ENCODE results near the gene KCNK1. TPM values are rescaled to one million over a fixed set of nuclear protein-coding genes. Genes with fewer than 3 reads are reported as not detected.

The KCNK1 gene
- polyA plus RNA-seq, 3 donors: 2.7 to 5.5 (median 3.6) TPM

DNA sequence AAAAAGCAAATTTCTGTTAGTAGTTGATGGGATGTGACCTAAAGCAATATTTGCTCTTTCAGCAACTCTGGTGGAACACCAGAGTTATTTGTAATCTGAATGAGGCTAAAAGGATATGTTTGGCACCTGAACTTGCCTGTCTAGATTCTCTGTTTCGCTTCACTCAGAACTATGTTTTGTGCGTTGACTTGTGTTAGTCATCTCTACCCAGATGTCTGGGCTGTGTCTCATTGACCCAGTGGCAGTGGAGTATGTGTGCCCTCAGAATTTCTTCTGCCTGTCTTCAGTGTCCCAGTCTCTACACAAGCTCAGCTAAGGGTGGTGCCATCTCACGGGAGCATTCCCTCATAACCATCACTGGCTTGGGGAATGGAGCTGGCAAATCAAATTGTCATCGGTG is 13.9 kb downstream of the KCNK1 start:
- WGBS, 3 donors: 93 to 100% (median 94%) methylated on average over 4 of the region's 4 CpGs
- no peak overlapping the region for H3K27ac ChIP-seq (ENCODE audit: low read depth, low read length)

DNA sequence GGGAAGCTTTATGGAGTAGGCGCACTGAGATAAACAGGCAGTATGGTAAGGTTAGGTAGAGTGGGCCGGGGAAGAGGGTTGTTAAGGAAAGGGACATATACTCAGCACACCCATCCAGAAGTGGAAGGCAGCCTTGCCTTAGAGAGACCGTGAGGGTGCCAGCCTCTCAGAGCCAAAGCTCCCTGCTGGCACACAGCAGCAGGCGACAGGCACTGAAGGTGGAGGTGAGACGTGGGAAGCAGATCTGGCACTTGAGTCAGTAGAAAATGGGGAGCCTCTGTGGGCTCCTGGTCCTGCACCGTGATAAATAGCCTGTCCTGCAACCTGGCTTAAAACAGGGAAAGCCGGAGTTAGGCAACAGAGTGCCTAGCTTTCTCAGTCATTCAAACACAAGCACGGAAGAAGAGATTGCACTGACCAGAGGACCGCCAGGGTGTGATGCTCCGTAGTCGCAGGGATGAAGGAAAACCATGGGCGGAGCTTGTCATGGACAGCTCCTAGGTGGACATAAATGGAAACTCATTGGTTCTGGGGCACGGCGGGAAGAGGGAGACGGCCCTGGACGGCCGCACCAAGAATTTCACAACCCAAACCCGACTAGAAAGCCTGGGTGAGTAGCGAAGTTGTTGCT is 15.5 kb downstream of the KCNK1 start:
- H3K27ac ChIP-seq (ENCODE audit: low read depth, low read length): no peak overlapping the region
- WGBS, 3 donors: 89 to 95% (median 93%) methylated on average over 19 of the region's 19 CpGs

- WGBS, 3 donors: 60 to 80% (median 75%) methylated on average over 6 of the region's 6 CpGs
- H3K27ac ChIP-seq (ENCODE audit: low read depth, low read length): no peak overlapping the region
These were observed 18.0 kb downstream of the KCNK1 start for GRCh38 chr1:233631810-233632405.

GRCh38 chr1:233632436-233632835 is 18.5 kb downstream of the KCNK1 start:
- H3K27ac ChIP-seq (ENCODE audit: low read depth, low read length): no peak overlapping the region
- 76 to 95% (median 81%) methylated on average over 3 of the region's 3 CpGs for WGBS, 3 donors

DNA sequence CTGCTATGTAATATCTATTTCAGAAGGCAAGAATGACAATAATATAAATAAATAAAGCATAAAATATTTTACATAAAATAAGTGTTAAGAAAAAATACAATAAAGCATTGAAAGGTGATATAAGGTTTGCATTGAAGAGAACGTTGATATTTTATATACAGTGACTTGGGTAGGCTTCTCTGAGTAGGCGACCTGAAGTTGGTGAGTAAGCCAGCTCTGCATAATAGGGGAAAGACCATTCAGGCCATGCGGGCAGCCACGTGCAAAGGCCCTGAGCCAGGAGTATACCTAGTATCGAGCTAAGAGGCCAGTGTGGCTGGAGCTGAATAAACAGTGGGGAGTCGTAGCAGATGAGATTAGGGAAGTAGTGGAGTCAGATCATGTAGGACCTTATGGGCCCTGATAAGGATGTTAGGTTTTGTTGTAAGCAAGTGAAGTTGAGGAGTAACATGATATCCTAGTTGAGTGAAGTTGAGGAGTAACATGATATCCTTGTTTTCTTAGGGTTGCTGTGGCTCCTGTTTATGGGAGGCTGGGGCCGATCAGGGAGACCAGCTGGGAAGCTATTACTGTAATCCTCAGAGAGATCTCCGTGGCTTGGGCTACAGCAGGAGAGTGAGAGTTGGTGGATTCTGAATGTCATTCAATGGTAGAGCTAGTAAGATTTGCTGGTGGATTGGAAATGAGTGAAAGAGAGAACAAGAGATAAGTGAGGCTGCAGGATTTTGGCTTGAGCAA is 22.0 kb downstream of the KCNK1 start:
- H3K27ac ChIP-seq (ENCODE audit: low read depth, low read length): no peak overlapping the region
- 60 to 66% (median 62%) methylated on average over 8 of the region's 8 CpGs for WGBS, 3 donors

DNA sequence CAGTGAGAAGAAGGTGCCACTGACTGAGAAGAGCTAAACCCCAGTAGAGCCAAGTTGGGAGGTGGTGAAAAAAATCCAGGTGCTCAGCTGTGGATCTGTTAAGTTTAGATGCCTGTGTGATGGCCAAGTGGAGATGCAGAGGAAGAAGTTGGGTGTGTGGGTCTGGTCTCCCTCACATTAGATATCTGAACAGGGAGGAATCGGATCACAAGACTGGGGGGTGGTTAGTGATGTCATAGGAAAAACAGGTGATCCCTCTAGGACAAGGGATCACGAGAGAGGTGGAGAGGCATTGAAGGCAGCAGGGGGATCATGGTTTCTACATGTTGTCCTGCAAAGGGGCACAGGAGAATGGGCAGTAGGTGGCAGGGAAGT is 22.6 kb downstream of the KCNK1 start:
- WGBS, 3 donors: 77 to 97% (median 80%) methylated on average over 2 of the region's 2 CpGs
- no peak overlapping the region for H3K27ac ChIP-seq (ENCODE audit: low read depth, low read length)

- 81 to 91% (median 81%) methylated on average over 7 of the region's 7 CpGs for whole genome bisulfite sequencing, 3 donors
- no peak overlapping the region for H3K27ac ChIP-seq (ENCODE audit: low read depth, low read length)
These were observed 24.6 kb downstream of the KCNK1 start for GRCh38 chr1:233638513-233638912.

GRCh38 chr1:233639611-233640010 is 25.7 kb downstream of the KCNK1 start:
- H3K27ac ChIP-seq (ENCODE audit: low read depth, low read length): no peak overlapping the region
- 47 to 83% (median 51%) methylated on average over 5 of the region's 5 CpGs for WGBS, 3 donors

GRCh38 chr1:233640179-233640578 is 26.3 kb downstream of the KCNK1 start:
- H3K27ac ChIP-seq (ENCODE audit: low read depth, low read length): no peak overlapping the region
- WGBS, 3 donors: 77 to 90% (median 88%) methylated on average over 3 of the region's 3 CpGs

- 88 to 95% (median 89%) methylated on average over 6 of the region's 6 CpGs for WGBS, 3 donors
- H3K27ac ChIP-seq (ENCODE audit: low read depth, low read length): no peak overlapping the region
These were observed 27.1 kb downstream of the KCNK1 start for GRCh38 chr1:233641029-233641428.

GRCh38 chr1:233647073-233647472 is 33.2 kb downstream of the KCNK1 start:
- no peak overlapping the region for H3K27ac ChIP-seq (ENCODE audit: low read depth, low read length)
- 47 to 56% (median 53%) methylated on average over 4 of the region's 4 CpGs for WGBS, 3 donors

DNA sequence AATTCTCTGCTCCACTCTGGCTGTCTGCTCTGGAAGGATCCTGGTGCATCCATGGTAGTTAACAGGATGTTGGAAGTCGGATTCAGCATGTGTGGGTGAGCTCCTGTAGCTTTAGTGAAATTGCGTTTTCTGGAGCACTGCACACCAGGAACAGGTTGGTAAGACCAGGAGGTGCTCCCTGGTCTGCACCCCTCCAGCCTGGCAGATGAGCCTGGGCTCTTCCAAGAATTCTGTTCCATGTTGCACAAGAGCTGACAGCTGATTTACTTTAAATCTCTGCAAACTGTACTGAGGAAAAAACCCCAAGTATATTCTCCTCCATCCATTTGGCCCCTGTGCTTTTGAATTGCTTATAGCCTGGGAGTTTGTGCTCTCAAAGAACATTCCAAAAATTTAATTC is 33.7 kb downstream of the KCNK1 start:
- WGBS, 3 donors: 69 to 80% (median 77%) methylated on average over 2 of the region's 2 CpGs

GRCh38 chr1:233651061-233651460 is 37.2 kb downstream of the KCNK1 start:
- H3K27ac ChIP-seq (ENCODE audit: low read depth, low read length): no peak overlapping the region
- 80 to 89% (median 84%) methylated on average over 5 of the region's 5 CpGs for WGBS, 3 donors

More for the DNA sequence above, 33.7 kb downstream of the KCNK1 start:
- no peak overlapping the region for H3K27ac ChIP-seq (ENCODE audit: low read depth, low read length)

DNA sequence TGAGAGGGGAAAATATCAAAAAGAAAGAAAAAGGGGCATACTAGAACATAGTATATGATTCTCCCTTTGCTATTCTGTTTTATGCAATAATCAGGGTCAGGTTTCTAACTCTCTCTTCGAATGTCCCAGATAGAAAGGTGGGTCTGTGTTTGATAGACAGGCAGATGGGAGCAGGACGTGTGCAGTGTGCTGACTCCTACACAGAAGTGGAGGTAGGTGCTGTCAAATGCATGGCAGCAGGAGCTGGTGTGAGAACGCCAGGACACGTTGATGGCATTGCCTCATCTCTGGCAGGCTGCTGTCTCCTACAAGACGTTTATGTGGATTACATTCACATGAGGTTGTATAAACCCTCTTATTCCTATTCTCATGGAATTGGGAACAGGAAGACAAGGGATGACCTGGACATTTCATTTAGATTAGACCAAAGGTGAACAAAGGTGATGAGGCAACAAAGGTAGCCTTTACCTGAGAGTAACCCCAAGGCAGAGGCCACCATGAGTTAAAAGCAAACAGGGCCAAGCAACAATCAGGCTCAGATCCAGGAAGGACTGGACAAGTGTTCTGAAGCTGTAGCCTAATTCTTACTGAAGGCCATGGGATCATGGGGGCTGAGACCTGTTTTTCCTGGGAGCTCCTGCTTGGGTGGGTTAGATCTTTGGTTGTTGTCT is 37.8 kb downstream of the KCNK1 start:
- 61 to 81% (median 70%) methylated on average over 5 of the region's 5 CpGs for WGBS, 3 donors
- no peak overlapping the region for H3K27ac ChIP-seq (ENCODE audit: low read depth, low read length)

GRCh38 chr1:233652526-233652925 is 38.6 kb downstream of the KCNK1 start:
- 83 to 96% (median 88%) methylated on average over 2 of the region's 2 CpGs for WGBS, 3 donors
- no peak overlapping the region for H3K27ac ChIP-seq (ENCODE audit: low read depth, low read length)

DNA sequence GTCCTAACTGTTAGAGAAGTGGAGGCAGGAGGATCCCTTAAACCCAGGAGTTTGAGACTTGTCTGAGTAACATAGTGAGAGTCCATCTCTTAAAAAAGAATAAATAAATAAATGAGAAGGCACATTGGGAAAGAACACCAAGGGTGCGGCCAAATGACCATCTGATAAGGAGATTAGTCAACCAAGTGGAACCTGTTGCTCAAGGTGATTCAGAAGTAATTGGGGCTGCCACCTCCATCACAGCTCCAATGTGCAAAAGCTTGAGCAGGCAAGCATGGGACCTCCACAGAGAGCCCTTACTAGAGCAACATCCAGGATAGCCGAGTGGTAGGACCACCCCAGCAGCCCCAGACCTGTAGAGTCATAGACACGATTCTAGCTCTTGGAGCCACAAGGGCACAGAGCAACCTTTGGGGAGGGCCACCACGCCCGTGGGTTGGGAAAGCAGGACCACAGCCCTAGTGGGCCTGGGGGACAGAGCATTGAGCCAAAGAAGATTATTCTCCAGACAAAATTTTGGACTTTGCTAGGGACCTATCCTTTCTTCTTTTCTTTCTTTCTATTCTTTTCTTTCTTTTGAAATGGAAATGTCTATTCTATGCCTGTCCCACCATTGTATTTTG is 40.9 kb downstream of the KCNK1 start:
- WGBS, 3 donors: 84 to 87% (median 85%) methylated on average over 5 of the region's 5 CpGs
- H3K27ac ChIP-seq (ENCODE audit: low read depth, low read length): no peak overlapping the region

DNA sequence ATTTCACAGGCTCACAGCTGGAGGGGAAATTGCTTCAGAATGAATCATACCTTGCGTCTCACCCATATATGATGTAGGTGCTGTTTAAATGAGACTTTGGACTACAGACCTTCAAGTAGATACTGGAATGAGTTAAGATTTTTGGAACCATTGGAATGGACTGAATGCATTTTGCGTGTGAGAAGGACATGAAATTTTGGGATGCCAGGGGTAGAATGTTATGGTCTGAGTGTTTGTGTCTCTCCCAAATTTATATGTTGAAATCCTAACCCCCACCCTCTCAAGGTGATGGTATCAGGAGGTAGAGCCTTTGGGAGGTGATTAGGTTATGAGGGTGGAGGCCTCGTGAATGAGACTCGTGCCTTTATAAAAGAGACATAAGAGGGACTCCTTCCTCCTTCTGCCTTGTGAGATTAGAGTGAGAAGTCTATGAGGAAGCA is 41.4 kb downstream of the KCNK1 start:
- WGBS, 3 donors: 80 to 99% (median 84%) methylated on average over 4 of the region's 4 CpGs

DNA sequence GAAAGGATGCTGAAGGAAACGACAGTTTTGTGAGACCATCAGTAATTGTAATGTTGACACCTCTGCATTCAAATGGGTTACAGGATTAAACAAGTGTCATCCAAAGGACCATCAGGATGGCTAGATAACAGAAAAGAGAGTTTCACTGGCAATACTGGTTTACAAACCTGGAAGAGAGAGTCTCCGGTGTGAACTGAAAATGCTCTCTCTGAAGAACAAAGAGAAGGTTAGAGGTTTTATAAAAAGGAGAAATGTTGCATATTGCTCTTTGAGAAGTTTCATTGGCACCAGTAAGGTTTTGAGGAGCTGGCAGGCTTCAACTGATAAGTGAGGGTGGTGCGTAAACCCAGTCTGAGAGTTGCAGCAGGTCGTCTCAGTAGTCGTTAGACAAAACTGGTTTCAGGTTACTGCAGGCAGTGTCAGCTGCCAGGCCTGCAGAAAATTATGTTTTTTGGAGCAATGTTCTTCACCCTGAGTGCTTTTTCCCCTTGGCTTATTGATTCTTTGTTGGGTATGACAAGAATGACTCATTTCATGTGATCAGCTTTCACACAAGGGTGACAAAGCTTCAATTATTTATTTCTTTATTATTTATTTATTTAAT is 42.2 kb downstream of the KCNK1 start:
- H3K27ac ChIP-seq (ENCODE audit: low read depth, low read length): no peak overlapping the region
- whole genome bisulfite sequencing, 3 donors: 46 to 59% (median 57%) methylated on average over 5 of the region's 5 CpGs

More for the DNA sequence above, 41.4 kb downstream of the KCNK1 start:
- H3K27ac ChIP-seq (ENCODE audit: low read depth, low read length): no peak overlapping the region

All from adipose tissue (tissue), 3 donors.